Esophagus squamous epithelium (tissue), 5 donors: ENCODE measurements around the gene FAM111A. TPM values are rescaled to one million over a fixed set of nuclear protein-coding genes. Genes with fewer than 3 reads are reported as not detected.
"Not testable (repeated sequence)": the region's sequence is repeated elsewhere in the genome, so short reads cannot be mapped to it uniquely, and the experiment has no call there.

Source experiments
- DNase-seq: peaks from one replicate; lab custom pipeline; 2025; lab: John Stamatoyannopoulos, UW
- H3K27ac ChIP-seq, 4 donors: fragments of 200-600 bp; sonication (generic); one replicate each; pipeline ENCODE4 v1.5.1; 2016 to 2019; ENCODE audit warnings: mild to moderate bottlenecking in 1 of 4
- H3K27me3 ChIP-seq, 4 donors: fragments of 200-600 bp; sonication (generic); 1 replicate in 3 of 4; 2 replicates in 1 of 4; pipeline versions ENCODE4 v1.5.1 to v1.6.0; 2017 to 2021; ENCODE audit warnings: antibody characterized with exemption in 1 of 4
- H3K36me3 ChIP-seq, 3 donors: fragments of 200-600 bp; sonication (generic); one replicate each; pipeline ENCODE4 v1.5.1; 2016 to 2019
- H3K4me1 ChIP-seq, 3 donors: fragments of 200-600 bp; sonication (generic); one replicate each; pipeline ENCODE4 v1.5.1; 2017 to 2019
- H3K4me3 ChIP-seq, 4 donors: fragments of 200-600 bp; sonication (generic); 1 replicate in 3 of 4; 2 replicates in 1 of 4; pipeline ENCODE4 v1.5.1; 2016 to 2019; ENCODE audit warnings: mild to moderate bottlenecking in 2 of 4, moderate library complexity in 1 of 4
- H3K9me3 ChIP-seq, 3 donors: fragments of 200-600 bp; sonication (generic); one replicate each; pipeline ENCODE4 v1.5.1; 2016 to 2019
- POLR2A ChIP-seq, 4 donors: fragments of 450-650 bp; IDR thresholded peaks; one replicate each; pipeline ENCODE4 v1.6.1; 2017; ENCODE audit warnings: antibody characterized with exemption in 4 of 4, mild to moderate bottlenecking in 4 of 4, moderate library complexity in 3 of 4
- WGBS, 2 donors: methylation state at CpG; one replicate each; pipeline ENCODE4 v1.1.5; 2018; 5-methylcytosine and 5-hydroxymethylcytosine counted together
- intact Hi-C: fragments of 100-400 bp; cut with DNase I; formaldehyde crosslinking; loops from one replicate; pipeline ENCODE4 v1.15.0; 2022
- total RNA-seq, 4 donors: library from RNA; depleted of rRNA; stranded (reverse); fragments of >200 nt; gene quantifications; one replicate each; pipeline ENCODE4 v1.1.0, GENCODE V29; 2016
- TF ChIP-seq, protein P1 (sequence below), 6 experiments: fragments of 450-650 bp in 4 of 6; fragments of 200-600 bp in 2 of 6; sonication (generic) in 2 of 6; IDR thresholded peaks; one replicate each; pipeline ENCODE4 v1.5.1; 2016 to 2019; ENCODE audit warnings: antibody characterized with exemption in 6 of 6, mild to moderate bottlenecking in 4 of 6, moderate library complexity in 4 of 6
- donor health status: DM: yes; HTN: yes; CAD: no.

FAM111A gene
- total RNA-seq, 4 donors from 2014 or later, result 15.0 to 23.3 (median 16.7) TPM

DNA sequence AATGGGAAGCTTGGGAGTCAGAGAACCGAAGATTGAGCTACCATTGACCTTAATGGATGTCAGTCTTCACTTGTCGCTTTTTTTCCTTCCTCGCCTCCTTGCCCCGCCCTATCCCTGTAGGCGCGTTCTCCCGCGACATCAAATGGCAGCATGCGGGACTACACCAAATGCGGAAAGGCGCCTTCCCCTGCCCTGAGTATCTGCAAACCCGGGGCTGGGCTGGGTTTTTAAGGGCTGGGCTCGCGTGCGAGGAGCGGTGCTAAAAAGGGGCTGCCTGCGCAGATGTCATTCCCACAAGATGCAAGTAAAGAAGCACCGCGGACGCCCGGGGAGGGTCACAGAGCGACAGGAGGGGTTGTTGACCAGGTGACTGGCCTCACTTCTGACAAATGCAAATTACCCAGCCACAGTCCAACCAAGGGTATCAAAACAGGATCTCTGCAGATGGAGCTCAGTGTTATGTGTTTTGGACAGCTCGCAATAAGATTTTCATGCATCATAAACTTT lies 40.3 kb upstream of the FAM111A start:
- Histone ChIP-seq H3K4me1 (peaks cover 5 to 24% (median 8%) of the 10 kb centered on the region in 3 donors), H3K36me3 (no peaks in the 10 kb centered on the region), H3K27me3 (peaks cover 0 to 48% (median 0%) of the 10 kb centered on the region in 4 donors), H3K9me3 (no peaks in the 10 kb centered on the region), H3K4me3 (peak overlapping the region; percentile 6 to 54 (median 32)), H3K27ac (no peak overlapping the region)
- intact Hi-C loops, result no loop called here
- no peak for DNase-seq
- TF ChIP-seq, protein P1, sequence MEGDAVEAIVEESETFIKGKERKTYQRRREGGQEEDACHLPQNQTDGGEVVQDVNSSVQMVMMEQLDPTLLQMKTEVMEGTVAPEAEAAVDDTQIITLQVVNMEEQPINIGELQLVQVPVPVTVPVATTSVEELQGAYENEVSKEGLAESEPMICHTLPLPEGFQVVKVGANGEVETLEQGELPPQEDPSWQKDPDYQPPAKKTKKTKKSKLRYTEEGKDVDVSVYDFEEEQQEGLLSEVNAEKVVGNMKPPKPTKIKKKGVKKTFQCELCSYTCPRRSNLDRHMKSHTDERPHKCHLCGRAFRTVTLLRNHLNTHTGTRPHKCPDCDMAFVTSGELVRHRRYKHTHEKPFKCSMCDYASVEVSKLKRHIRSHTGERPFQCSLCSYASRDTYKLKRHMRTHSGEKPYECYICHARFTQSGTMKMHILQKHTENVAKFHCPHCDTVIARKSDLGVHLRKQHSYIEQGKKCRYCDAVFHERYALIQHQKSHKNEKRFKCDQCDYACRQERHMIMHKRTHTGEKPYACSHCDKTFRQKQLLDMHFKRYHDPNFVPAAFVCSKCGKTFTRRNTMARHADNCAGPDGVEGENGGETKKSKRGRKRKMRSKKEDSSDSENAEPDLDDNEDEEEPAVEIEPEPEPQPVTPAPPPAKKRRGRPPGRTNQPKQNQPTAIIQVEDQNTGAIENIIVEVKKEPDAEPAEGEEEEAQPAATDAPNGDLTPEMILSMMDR (IDR thresholded peaks at IDR 0.05), result peak; percentile 14 to 47 (median 16)
- no peak for TF ChIP-seq POLR2A (IDR thresholded peaks at IDR 0.05)
- 9 to 23% methylated on average over 7 to 16 of the region's 23 CpGs for WGBS, 2 donors

DNA sequence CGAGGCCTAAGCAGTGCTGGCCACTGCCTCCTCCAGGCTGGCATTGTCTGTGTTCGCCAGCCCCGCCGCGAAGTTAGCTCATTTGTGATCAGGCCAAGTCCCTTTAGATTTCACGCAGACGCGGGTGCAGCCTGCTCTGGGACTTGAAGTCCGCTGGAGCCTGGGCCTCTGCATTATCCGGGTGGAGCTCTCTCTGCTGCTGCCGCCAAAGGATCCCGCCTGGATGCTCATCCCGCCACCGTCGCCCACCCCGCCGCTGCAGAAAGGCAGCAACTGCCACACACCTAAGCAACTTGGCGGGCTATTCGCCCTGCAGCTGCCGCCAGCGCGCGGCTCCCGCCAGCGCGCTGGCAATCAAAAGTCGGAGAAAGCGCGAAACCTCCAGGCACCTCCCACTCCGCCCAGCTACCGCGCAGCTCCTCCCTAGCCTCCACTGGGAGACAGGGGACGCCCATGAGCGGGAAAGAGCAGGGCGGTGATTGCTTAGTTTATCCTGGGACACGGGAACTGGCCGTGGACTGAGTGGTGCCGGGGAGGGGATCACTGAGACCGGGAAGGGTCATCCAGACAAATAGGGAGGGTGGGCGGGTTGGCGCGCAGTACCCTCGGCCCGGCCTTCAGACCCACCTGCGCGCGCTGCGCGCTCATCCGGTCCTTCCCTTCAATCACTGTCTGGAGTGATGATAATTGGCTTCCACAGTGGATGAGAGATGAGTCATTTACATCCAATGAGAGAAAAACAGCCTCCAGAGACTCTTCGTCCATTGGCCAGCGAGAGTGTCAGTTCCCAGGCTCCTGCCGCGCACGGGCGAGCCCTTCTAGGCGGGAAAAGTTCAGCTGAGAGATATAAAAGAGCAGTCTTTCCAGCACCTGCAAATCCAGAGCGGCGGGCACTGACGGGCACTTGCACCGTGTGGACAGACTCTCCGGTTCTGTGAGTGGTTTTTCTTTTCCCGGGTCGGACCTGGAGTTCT lies 36.0 kb upstream of the FAM111A start, which contains the start of gene FAM111B:
FAM111B (plus strand) TSS at position 875 of the 974 bp plus-strand sequence. CDS start 2,389 bp downstream, outside the sequence.
- H3K36me3 ChIP-seq, result no peaks in the 10 kb centered on the region
- peak; percentile 9 for DNase-seq
- H3K9me3 ChIP-seq, result no peaks in the 10 kb centered on the region
- WGBS, 2 donors, result 0 to 2% methylated on average over 7 to 18 of the region's 64 CpGs
- peaks cover 0 to 31% (median 0%) of the 10 kb centered on the region in 4 donors for H3K27me3 ChIP-seq
- peak within 1 kb of the TSS; percentile 69 to 83 (median 73) for H3K27ac ChIP-seq
- intact Hi-C loops, result no loop called here
- peaks cover 7 to 34% (median 14%) of the 10 kb centered on the region in 3 donors for H3K4me1 ChIP-seq
- TF ChIP-seq, protein P1 (IDR thresholded peaks at IDR 0.05), result peak in 1 of 6 experiments; percentile 8
- no peak for TF ChIP-seq POLR2A (IDR thresholded peaks at IDR 0.05)
- peak within 1 kb of the TSS; percentile 42 to 75 (median 58) for H3K4me3 ChIP-seq

GRCh38 chr11:59107721-59108120 lies 34.9 kb upstream of the FAM111A start:
- peaks cover 7 to 24% (median 14%) of the 10 kb centered on the region in 3 donors for H3K4me1 ChIP-seq
- intact Hi-C loops, H3K9me3 ChIP-seq, DNase-seq, H3K36me3 ChIP-seq: not testable (repeated sequence)
- H3K27me3 ChIP-seq, result peaks cover 0 to 20% (median 0%) of the 10 kb centered on the region in 4 donors
- H3K27ac ChIP-seq, result peak overlapping the region in 1 of 4 donors; percentile 0
- WGBS, 2 donors, result 3 to 17% methylated on average over 4 to 10 of the region's 10 CpGs
- peak overlapping the region in 3 of 4 donors; percentile 56 to 75 (median 61) for H3K4me3 ChIP-seq

DNA sequence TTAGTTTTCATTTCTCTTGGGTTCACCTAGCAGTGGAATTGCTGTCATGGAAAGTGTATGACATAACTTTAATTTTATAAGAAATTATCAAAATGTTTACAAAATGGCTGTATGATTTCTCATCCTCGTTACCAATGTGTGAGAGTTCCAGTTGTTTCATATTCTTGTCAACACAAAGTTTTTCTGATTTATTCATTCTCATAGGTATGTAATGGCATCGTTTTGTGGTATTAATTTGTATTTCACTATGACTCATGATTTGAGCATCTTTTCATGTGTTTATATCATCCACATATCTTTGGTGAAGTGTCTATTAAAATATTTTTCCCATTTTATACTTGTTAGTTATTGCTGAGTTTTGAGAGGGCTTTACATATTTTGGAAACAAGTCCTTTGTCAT lies 30.2 kb upstream of the FAM111A start:
- Histone ChIP-seq H3K27ac (no peak overlapping the region), H3K4me1 (peaks cover under 1 to 11% (median 4%) of the 10 kb centered on the region in 3 donors), H3K27me3 (no peaks in the 10 kb centered on the region), H3K4me3 (no peak overlapping the region), H3K36me3 (peaks cover 0 to 1% (median 0%) of the 10 kb centered on the region in 3 donors), H3K9me3 (peaks cover 0 to 5% (median under 1%) of the 10 kb centered on the region in 3 donors)
- DNase-seq, result no peak
- intact Hi-C loops, result no loop called here
- no peak for TF ChIP-seq POLR2A (IDR thresholded peaks at IDR 0.05)
- TF ChIP-seq, protein P1 (IDR thresholded peaks at IDR 0.05), result no peak
- WGBS, 2 donors, result 54 to 61% methylated on average over 2 of the region's 2 CpGs

- no peak overlapping the region for H3K27ac ChIP-seq
- no peak overlapping the region for H3K4me3 ChIP-seq
- 90 to 94% methylated on average over 3 of the region's 3 CpGs for WGBS, 2 donors
- no peaks in the 10 kb centered on the region for H3K4me1 ChIP-seq
- TF ChIP-seq POLR2A (IDR thresholded peaks at IDR 0.05), result no peak
- TF ChIP-seq, protein P1 (IDR thresholded peaks at IDR 0.05), result no peak
- no peaks in the 10 kb centered on the region for H3K27me3 ChIP-seq
- DNase-seq, result no peak
- peaks cover 0 to 8% (median 0%) of the 10 kb centered on the region in 3 donors for H3K36me3 ChIP-seq
- H3K9me3 ChIP-seq, result peaks cover 0 to 24% (median 9%) of the 10 kb centered on the region in 3 donors
- intact Hi-C loops, result no loop called here
Observed at GRCh38 chr11:59114344-59114743, 28.3 kb upstream of the FAM111A start.
